Lung (tissue), 12 donors: Measurements from ENCODE around the gene LRRC8B. TPM values are rescaled to one million over a fixed set of nuclear protein-coding genes. Genes with fewer than 3 reads are reported as not detected.

Source experiments
- ATAC-seq: fragments of 200-7000 bp; cut with Tn5 transposase; one replicate; pipeline ENCODE4 v1.9.1; 2020; ENCODE audit warnings: moderate number of reproducible peaks; ENCODE audit not compliant: insufficient read depth, low FRiP score
- DNase-seq, 3 donors: peaks; one replicate each; pipeline ENCODE4 v3.0.0-alpha.2; 2013 to 2017
- H3K27ac ChIP-seq, 2 donors: one replicate each; pipeline ENCODE4 v1.5.1; 2013; ENCODE audit warnings: mild to moderate bottlenecking in 2 of 2, moderate library complexity in 2 of 2, control low read depth in 1 of 2, inconsistent platforms in 1 of 2, low read depth in 1 of 2, low read length in 1 of 2
- H3K27me3 ChIP-seq, 3 donors: one replicate each; pipeline ENCODE4 v1.5.1; 2013; ENCODE audit warnings: low read length in 2 of 3; ENCODE audit not compliant: control insufficient read depth in 3 of 3, insufficient read depth in 3 of 3
- H3K36me3 ChIP-seq, 4 donors: one replicate each; pipeline ENCODE4 v1.5.1; 2013; ENCODE audit warnings: low read length in 4 of 4, mild to moderate bottlenecking in 1 of 4, moderate library complexity in 1 of 4; ENCODE audit not compliant: control insufficient read depth in 4 of 4, insufficient read depth in 4 of 4
- H3K4me1 ChIP-seq, 5 donors: one replicate each; pipeline ENCODE4 v1.5.1; 2013; ENCODE audit warnings: low read length in 5 of 5, mild to moderate bottlenecking in 2 of 5, moderate library complexity in 1 of 5; ENCODE audit not compliant: control insufficient read depth in 5 of 5, insufficient read depth in 5 of 5
- H3K4me3 ChIP-seq: one replicate; pipeline ENCODE4 v1.5.1; 2013; ENCODE audit warnings: mild to moderate bottlenecking, control low read depth, moderate library complexity
- H3K9ac ChIP-seq, 2 donors: one replicate each; pipeline ENCODE4 v1.5.1; 2013; ENCODE audit warnings: low read length in 2 of 2, control low read depth in 1 of 2; ENCODE audit not compliant: insufficient read depth in 1 of 2
- H3K9me3 ChIP-seq, 4 donors: one replicate each; pipeline ENCODE4 v1.5.1; 2013; ENCODE audit warnings: low read length in 3 of 4, mild to moderate bottlenecking in 1 of 4, moderate library complexity in 1 of 4; ENCODE audit not compliant: control insufficient read depth in 4 of 4, insufficient read depth in 3 of 4
- WGBS, 2 donors: extraction: QIAGEN DNeasy Blood & Tissue Kit; methylation state at CpG; one replicate each; pipeline ENCODE4 v1.1.7; 2013; 5-methylcytosine and 5-hydroxymethylcytosine counted together
- polyA plus RNA-seq, 2 donors: library from polyadenylated mRNA; stranded (reverse); fragments of 200-250 nt; gene quantifications; one replicate each; pipeline ENCODE4 v1.2.1, GENCODE V29; 2013
- total RNA-seq, 2 donors: library from RNA; depleted of rRNA in 1 of 2; stranded (reverse); fragments of >200 nt in 1 of 2; gene quantifications; one replicate each; pipeline ENCODE4 v1.2.1, GENCODE V29; 2014 to 2021
- TF ChIP-seq, protein P1 (sequence below): IDR thresholded peaks from 2 replicates; pipeline ENCODE4 v1.5.1; 2012; ENCODE audit warnings: mild to moderate bottlenecking; ENCODE audit errors: control extremely low read depth, extremely low read depth
- donor health status: control.
- donor health status: control.
- donor health status: Bipolar disorder and iron deficiency.
- donor health status: healthy.
- donor health status: DM: yes; HTN: yes; CAD: no.

LRRC8B gene
- total and polyA plus RNA-seq, 4 donors, result 4.3 to 22.8 (median 11.0) TPM

GRCh38 chr1:89487972-89488371, 36.7 kb upstream of the LRRC8B start:
- no peak overlapping the region for H3K4me3 ChIP-seq
- WGBS, 2 donors, result 78 to 83% methylated on average over 2 of the region's 2 CpGs
- H3K27ac ChIP-seq, result no peak overlapping the region
- TF ChIP-seq, protein P1, sequence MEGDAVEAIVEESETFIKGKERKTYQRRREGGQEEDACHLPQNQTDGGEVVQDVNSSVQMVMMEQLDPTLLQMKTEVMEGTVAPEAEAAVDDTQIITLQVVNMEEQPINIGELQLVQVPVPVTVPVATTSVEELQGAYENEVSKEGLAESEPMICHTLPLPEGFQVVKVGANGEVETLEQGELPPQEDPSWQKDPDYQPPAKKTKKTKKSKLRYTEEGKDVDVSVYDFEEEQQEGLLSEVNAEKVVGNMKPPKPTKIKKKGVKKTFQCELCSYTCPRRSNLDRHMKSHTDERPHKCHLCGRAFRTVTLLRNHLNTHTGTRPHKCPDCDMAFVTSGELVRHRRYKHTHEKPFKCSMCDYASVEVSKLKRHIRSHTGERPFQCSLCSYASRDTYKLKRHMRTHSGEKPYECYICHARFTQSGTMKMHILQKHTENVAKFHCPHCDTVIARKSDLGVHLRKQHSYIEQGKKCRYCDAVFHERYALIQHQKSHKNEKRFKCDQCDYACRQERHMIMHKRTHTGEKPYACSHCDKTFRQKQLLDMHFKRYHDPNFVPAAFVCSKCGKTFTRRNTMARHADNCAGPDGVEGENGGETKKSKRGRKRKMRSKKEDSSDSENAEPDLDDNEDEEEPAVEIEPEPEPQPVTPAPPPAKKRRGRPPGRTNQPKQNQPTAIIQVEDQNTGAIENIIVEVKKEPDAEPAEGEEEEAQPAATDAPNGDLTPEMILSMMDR, result no peak
- H3K36me3 ChIP-seq, result no peaks in the 10 kb centered on the region
- DNase-seq, result no peak
- no peak for ATAC-seq
- H3K27me3 ChIP-seq, result no peaks in the 10 kb centered on the region
- no peaks in the 10 kb centered on the region for H3K9me3 ChIP-seq
- H3K9ac ChIP-seq, result no peak overlapping the region
- H3K4me1 ChIP-seq, result peaks cover 0 to 2% (median 0%) of the 10 kb centered on the region in 5 donors

- DNase-seq (no peak), ATAC-seq (no peak)
- H3K4me3 ChIP-seq, result no peak overlapping the region
- no peaks in the 10 kb centered on the region for H3K36me3 ChIP-seq
- H3K9ac ChIP-seq, result no peak overlapping the region
- H3K27ac ChIP-seq, result no peak overlapping the region
- peaks cover 0 to 2% (median 0%) of the 10 kb centered on the region in 5 donors for H3K4me1 ChIP-seq
- TF ChIP-seq, protein P1, result no peak
- whole genome bisulfite sequencing, 2 donors, result 50% methylated on average over 2 of the region's 2 CpGs
- no peaks in the 10 kb centered on the region for H3K9me3 ChIP-seq
- H3K27me3 ChIP-seq, result no peaks in the 10 kb centered on the region
Observed at GRCh38 chr1:89489047-89489729, 35.4 kb upstream of the LRRC8B start.

GRCh38 chr1:89490389-89490788, 34.2 kb upstream of the LRRC8B start:
- peaks cover 0 to 2% (median 0%) of the 10 kb centered on the region in 5 donors for H3K4me1 ChIP-seq
- no peak overlapping the region for H3K4me3 ChIP-seq
- H3K27me3 ChIP-seq, result no peaks in the 10 kb centered on the region
- H3K36me3 ChIP-seq, result no peaks in the 10 kb centered on the region
- TF ChIP-seq, protein P1, result no peak
- DNase-seq (no peak), ATAC-seq (no peak)
- H3K9ac ChIP-seq, result no peak overlapping the region
- WGBS, 2 donors, result 86 to 96% methylated on average over 3 of the region's 3 CpGs
- H3K9me3 ChIP-seq, result no peaks in the 10 kb centered on the region
- no peak overlapping the region for H3K27ac ChIP-seq

DNA sequence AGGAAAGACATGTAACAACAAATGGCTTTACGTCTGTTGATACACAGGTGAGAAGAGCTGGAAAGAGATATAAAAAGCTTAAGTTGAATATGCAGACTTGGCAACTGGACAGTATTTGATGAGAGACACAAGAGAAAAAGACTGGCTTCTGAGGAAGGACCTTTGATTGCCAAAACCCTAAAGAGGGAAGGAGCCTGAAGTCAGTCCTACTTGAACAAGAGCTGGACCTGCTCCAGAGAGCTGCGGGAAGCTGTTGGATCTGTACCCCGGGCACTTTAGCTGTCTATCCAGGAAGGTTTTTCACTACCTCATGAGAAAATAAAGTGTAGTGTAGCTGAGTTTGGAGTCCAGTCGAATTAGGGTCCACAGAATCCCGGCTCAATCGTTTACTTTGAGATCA, 25.3 kb upstream of the LRRC8B start:
- Histone ChIP-seq H3K9me3 (no peaks in the 10 kb centered on the region), H3K27me3 (no peaks in the 10 kb centered on the region), H3K27ac (no peak overlapping the region), H3K36me3 (no peaks in the 10 kb centered on the region), H3K4me1 (no peaks in the 10 kb centered on the region), H3K9ac (no peak overlapping the region), H3K4me3 (no peak overlapping the region)
- WGBS, 2 donors, result 69 to 75% methylated on average over 6 of the region's 6 CpGs
- no peak for DNase-seq
- ATAC-seq, result no peak
- TF ChIP-seq, protein P1, result no peak
